ENCODE measurements around the gene LCP2.

DNA sequence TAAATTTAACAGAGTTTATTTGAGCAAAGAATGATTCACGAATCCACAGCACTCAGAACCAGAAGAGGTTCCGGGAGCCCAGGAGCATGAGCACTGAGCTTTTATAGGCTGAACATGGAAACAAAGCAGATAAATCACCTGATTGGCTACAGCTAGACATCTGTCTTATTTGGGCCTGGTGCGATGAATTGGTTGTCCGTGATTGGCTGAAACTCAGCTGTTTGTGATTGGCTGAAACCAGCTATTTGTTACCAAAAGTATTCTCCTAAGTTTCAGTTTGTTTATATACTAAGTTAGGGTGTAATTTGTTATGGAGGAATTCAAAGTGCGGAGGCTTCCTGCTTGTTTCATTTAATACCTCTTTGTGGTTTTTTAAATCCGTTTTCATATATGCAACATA is 15.8 kb upstream of the LCP2 start:
- TF ChIP-seq, protein P1, sequence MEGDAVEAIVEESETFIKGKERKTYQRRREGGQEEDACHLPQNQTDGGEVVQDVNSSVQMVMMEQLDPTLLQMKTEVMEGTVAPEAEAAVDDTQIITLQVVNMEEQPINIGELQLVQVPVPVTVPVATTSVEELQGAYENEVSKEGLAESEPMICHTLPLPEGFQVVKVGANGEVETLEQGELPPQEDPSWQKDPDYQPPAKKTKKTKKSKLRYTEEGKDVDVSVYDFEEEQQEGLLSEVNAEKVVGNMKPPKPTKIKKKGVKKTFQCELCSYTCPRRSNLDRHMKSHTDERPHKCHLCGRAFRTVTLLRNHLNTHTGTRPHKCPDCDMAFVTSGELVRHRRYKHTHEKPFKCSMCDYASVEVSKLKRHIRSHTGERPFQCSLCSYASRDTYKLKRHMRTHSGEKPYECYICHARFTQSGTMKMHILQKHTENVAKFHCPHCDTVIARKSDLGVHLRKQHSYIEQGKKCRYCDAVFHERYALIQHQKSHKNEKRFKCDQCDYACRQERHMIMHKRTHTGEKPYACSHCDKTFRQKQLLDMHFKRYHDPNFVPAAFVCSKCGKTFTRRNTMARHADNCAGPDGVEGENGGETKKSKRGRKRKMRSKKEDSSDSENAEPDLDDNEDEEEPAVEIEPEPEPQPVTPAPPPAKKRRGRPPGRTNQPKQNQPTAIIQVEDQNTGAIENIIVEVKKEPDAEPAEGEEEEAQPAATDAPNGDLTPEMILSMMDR (IDR thresholded peaks at IDR 0.05; ENCODE audit: low read depth, low read length): no peak
- TF ChIP-seq EZH2phosphoT487 (IDR thresholded peaks at IDR 0.05; ENCODE audit: low read depth): no peak
